Activated CD4-positive, CD25-positive, alpha-beta regulatory T cell (primary cell): ENCODE results near the gene TRIB2.

ENCODE experiments used
- DNase-seq, 4 experiments: peaks; one replicate each; lab custom pipeline; 2025; lab: John Stamatoyannopoulos, UW

The TRIB2 gene

GRCh38 chr2:12700989-12701388 lies 15.7 kb upstream of the TRIB2 start:
- DNase-seq: no peak

DNA sequence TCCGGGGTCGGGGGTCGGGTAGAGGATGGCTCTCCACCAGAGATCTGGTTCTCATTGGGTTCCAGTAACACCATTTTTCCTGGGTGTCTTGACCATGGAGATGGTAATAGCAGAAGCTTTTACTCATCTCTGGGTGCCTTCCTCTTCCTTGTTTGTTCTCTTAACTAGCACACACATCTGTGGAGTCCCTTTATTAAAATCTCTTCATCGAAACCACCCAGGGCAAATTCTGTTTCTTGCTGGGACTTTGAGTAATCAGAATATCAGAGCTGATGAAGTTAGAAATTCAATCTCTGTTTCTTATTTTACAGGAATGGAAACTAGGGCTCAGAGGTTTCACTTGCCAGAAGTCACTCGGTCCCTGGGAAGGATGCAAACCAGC lies 15.0 kb upstream of the TRIB2 start:
- DNase-seq: no peak

DNA sequence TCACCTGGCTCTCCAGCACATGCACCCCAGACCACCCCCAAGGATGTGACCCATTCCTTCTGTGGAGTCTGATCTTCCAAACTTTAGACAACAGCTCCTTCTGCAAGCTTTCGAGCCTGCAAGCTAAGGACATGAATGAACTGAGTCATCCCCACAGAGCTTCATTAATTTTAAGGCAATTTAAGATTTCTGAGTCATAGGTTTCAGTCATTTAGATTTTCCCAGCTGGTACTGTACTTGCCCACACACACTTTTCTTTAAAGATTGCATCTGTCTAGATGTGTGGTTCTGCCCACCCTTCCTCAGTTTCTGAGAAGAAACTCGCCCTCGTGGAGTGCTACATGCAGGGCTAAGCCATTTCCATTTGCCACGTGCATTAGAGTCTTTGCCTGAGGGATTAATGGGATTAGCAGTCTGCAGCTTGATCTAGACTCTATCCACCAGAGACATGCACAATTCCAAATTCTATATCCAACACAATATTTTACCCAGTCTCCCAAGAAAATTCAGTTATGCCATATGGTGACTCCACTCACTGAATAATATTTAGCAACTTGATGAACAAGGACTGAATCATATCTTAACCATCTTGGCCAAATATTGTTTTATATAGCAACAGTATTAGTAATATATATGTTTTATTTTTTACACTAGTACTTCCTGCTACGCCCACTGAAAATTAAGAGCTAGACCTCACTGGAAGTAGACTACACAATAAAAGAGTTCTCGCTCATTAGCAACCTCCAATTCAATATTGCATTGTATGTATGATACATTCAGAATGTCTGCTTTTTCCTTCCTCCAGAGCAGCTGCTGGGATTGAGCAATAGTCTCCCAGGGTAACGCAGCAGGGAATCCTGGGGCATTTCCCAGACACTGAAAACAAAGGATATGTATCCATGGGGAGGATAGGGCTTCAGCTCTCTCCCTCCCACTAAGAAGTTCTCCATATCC lies 14.3 kb upstream of the TRIB2 start:
- no peak for DNase-seq

GRCh38 chr2:12704378-12704777 lies 12.4 kb upstream of the TRIB2 start:
- DNase-seq: no peak

DNA sequence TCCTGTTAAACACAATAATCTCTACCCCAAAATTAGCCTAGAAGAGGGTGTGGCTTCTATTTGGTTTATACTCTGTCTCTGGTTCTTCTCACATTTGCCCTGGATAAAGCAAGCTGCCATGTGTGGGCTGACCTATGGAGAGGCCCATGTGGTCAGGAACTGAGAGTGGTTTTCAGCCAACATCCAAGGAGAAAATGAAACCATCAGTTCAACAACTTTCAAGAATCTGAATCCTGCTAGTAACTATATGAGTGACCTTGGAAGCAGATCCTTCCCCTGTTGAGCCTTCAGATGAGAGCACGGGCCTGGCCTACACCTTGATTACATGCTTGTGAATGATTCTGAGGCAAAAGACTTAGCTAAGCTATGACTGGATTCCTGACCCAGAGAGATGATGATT lies 11.5 kb upstream of the TRIB2 start:
- DNase-seq: no peak

GRCh38 chr2:12705742-12706141 lies 11.0 kb upstream of the TRIB2 start:
- DNase-seq: no peak

DNA sequence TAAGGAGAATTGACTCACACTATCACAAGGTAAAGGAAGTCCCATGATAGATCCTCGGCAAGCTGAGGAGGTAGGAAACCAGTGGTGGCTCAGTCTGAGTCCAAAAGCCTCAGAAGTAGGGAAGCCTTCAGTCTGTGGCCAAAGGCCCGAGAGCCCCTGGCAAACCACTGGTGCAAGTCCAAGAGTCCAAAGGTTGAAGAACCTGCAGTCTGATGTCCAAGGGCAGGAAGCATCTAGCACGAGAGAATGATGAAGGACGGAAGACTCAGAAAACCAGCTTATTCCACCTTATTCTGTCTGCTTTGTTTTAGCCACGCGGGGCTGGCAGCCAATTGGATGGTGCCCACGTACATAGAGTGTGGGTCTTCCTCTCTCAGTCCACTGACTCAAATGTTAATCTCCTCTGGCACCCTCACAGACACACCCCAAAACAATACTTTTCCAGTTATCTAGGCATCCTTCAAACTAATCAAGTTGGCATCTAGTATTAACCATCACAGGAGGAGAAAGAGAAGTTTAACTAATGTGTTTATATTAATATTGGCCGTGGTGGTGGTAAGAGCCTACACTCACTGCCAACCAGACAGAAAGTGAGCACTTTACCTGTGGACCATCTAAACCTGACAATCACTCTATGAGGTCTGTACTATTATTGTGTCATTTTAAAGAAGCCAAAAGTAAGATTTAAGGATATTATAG lies 8.1 kb upstream of the TRIB2 start:
- DNase-seq: no peak

DNA sequence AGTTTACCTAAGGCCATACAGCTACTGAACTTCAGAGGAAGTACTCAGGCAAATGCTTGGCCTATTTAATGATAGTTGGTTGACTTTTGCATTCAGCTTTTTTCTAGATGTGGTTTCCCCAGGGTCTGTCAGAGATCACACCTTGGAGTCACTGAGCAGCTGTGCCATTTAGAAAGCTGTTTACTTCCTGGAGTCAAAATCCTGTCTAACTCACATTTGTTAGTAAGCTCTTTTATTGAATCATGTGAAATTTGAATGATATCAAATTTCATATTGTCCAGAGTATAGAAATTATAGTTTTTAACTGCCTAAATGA lies 7.6 kb upstream of the TRIB2 start:
- DNase-seq: no peak

DNA sequence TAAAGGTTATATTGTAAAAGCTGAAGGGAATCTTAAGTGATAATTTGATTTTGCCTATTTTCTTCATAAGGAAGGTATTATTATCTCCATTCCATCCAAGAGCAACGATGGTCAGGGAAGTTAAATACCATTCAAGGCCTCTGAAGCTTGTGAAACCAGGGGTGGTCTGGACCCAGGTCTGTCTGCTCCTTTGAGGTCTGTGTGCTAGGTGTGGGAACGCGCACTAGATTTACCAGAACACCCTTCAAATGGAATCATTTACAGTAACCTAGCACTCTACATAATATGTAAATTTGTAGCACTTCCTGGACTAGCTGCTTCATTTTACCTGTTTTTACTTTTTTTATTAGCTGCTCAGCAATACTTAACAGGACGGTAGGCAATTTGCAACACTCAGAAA lies 6.4 kb upstream of the TRIB2 start:
- no peak for DNase-seq

DNA sequence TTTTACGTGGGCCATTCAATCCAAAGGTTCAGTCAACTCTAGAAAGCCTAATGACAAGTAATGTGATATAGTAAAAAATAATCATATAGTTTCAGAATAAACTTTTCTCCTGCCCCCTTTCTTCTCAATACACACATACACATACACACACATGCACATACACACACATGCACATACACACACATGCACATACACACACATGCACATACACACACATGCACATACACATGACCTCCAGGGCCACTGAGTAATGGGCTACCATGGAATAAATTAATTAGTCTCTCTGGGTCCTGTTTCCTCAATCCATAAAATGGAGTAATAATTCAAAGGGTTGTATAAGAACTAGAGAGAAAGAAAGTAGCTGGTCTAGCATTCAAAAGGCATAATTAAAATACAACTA lies 5.4 kb upstream of the TRIB2 start:
- DNase-seq: no peak

DNA sequence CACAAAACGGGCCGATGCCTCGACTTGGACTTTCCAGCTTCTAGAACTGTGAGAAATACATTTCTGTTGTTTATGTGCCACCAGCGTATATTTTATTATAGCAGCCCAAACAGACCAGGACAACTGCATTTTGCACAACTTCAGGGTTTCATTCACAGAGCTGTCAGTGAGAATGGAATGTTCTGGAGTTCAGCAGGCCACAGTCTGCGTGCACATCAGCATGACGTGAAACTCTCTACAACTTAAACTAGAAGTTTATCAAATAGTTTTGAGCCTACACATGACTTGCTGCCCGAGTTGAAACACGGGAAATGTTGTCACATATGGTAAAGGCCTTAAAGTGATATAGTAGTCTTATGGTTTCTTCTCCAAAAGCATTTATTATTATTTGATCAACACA lies 3.9 kb upstream of the TRIB2 start:
- no peak for DNase-seq

DNA sequence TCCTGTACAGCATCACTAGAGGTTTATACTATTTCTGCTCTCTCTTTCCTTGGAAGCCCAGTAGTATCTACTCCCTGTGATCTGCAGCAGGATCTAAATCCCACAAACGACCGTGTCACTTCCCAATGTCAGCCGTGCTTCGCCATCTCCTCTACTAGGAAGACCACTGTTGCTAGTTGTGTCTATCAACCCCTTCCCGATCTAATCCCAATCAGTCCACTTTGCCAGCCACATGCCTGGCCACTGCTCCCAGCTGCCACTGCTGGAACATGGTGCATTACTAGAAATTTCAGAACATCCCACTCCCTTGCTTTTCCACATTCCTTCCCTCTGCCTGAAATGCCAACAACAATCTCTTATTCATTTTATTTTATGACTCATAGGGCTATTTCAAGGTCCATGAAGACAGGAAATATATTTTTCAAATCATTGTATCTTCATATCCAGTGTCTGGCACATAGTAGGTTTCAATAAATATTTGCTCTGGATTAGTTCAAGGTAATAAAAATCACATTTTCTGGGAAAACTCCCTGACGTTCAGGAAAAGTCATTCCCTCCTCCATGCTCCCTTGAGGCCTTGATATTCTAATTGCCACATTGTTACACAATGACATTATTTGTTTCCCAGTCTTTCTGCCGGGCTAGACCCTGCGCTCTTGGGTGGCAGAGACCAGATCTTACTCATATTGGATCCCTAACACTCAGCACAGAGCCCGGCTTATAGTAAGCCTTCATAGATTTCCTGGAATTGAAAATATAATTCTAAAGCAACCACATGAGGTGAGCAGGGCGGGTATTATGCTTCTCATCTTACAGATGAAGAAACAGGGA lies 2.1 kb upstream of the TRIB2 start:
- no peak for DNase-seq

GRCh38 chr2:12715258-12716031 lies 1.3 kb upstream of the TRIB2 start:
- no peak for DNase-seq

- DNase-seq: peak; percentile 56 to 71 (median 68)
Observed at GRCh38 chr2:12716032-12716281, 779 bp upstream of the TRIB2 start.

- DNase-seq: peak in 3 of 4 experiments; percentile 23 to 50 (median 41)
Observed at GRCh38 chr2:12717191-12718014, 667 bp downstream of the TRIB2 start.

DNA sequence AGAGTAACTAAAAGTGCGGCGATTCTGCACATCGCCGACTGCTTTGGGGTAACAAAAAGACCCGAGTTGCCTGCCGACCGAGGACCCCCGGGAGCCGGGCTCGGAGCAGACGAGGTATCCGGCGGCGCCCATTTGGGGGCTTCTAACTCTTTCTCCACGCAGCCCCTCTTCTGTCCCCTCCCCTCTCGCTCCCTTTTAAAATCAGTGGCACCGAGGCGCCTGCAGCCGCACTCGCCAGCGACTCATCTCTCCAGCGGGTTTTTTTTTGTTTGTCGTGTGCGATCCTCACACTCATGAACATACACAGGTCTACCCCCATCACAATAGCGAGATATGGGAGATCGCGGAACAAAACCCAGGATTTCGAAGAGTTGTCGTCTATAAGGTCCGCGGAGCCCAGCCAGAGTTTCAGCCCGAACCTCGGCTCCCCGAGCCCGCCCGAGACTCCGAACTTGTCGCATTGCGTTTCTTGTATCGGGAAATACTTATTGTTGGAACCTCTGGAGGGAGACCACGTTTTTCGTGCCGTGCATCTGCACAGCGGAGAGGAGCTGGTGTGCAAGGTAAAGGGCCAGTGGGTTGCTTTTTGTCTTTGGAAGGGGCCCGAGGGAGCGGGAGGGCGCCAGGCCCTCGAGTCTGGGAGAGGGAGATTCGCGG lies 1.4 kb downstream of the TRIB2 start:
- peak in 1 of 4 experiments; percentile 19 for DNase-seq

DNA sequence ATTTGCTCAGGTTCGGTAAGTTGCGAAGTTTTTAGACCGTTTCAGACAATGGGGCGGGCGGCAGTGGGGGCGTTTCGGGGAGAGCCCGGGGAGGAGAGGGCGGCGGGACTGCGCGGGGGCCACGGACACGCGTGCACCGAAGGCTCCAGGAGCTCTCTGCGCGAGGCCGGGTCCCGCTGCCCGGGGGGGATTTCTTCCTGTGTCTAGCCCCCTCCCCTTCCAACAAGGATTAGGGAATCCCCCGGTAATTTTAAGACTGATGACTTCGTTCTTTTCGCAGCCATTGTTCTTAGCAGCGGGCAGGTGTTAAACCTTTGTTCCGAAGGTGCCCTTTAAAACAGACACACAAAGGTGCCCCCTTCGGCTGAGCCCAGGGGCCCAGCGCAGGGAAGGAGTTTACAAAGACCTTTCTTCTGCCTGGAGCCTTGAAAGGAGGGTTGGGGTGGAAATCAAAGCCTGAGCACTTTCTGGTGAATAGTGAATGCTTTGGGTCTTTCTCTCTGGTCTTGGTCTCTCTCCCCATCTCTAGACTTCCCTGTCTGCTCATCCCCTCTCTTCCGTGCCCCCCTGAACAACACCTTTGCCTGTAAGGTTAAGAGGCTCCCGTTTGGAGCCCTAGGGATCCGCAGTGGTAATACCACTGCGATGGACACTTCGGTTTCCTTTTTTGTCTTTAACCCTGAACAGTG lies 2.1 kb downstream of the TRIB2 start:
- peak in 2 of 4 experiments; percentile 10 to 11 for DNase-seq

DNA sequence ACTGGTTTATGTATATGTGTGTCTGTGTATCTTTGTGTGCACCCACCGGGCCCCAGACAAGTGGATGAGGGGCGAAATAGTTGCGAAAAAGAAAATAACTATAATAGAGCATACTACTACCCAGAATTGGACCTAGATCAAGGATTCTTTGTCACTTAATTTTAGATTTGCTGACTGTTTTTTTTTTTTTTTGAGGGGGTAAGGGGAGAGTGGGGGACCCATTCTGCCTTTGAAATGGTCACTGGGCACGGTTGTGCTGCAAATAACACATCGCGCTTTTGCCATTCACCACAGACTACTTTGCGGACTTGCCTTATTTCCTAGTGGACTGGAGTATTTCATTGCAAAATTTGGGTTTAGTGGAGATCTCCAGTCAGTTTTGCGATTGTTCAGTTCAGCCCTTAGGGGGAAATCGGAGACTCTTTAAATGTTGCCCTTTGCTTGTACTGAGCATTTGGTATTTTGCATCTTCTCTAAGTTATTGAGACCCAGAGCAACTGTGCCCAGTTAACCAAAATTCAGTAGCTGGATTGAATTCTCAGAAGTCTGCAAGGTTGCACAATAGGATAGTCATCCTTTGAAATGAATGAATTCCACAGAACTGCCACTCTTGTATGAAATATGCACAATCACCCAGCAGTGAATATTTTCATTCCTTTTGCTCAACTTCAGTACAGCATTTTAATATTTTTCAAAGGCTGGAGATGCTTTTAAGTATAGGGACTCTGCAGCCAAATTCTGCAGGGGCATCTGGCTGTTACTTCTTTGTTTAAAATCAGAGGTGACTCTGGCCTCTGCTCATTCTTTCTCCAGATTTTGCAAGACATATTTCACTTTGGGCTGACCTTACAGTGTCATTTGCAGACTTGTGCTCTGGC lies 2.9 kb downstream of the TRIB2 start:
- no peak for DNase-seq

DNA sequence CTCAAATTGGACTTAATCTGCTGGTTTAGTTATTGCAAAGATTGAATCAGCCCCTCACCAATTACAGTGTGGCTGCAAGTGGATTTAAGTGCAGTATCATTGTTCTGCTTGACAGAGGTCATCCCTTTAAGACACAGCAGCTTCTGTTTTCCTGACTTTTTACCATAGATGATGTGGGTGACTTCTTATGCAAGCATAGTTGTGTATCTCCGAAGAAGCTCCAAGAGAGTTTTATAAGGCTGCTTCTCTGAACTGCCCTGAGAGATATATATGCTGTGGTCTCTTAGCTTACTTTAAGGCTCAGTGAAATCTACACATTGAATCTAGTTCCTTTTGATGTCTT lies 3.5 kb downstream of the TRIB2 start:
- DNase-seq: no peak
